Loucy (cell line): ENCODE results near the gene SPOP.

Source experiments
- CTCF ChIP-seq: fragments of 200-600 bp; sonication (generic); conservative IDR thresholded peaks from 2 replicates; pipeline ENCODE4 v1.5.1; 2014; ENCODE audit warnings: mild to moderate bottlenecking, antibody characterized with exemption, low read length
- EZH2phosphoT487 ChIP-seq: fragments of 200-600 bp; IDR thresholded peaks from 2 replicates; pipeline ENCODE4 v1.6.1; 2018; ENCODE audit warnings: antibody characterized with exemption, mild to moderate bottlenecking, moderate library complexity, borderline replicate concordance

- TF ChIP-seq CTCF = no peak
- no peak for TF ChIP-seq EZH2phosphoT487
Measured at GRCh38 chr17:49595980-49596379, 81.9 kb downstream of the SPOP start.
